ENCODE measurements around the gene CA10. TPM values are rescaled to one million over a fixed set of nuclear protein-coding genes. Genes with fewer than 3 reads are reported as not detected.

The CA10 gene
- total and polyA plus RNA-seq, 2 experiments from 2014 or later, result 0.92 to 1.5 TPM

DNA sequence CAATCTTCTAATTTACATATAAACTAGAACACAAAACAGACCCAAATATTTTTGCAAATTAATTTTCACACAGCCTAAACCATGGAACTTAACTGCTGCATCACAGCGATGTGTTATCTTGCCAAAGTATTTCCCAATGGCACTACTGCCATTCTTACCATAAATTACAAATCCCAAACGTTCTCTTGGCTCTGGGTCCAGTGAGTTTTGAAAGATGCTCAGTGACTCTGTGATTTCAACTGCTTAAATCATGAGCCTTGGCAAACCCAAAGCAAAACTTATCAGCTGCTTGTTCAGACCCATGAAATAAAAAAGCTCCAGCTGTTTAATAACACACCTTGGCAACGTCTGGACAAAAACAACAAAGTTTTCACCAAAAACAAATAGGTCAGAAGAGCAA lies 223.0 kb downstream of the CA10 start:
- H3K27ac ChIP-seq (ENCODE audit: low read depth), result no peak overlapping the region
- TF ChIP-seq NANOG (IDR thresholded peaks at IDR 0.05; ENCODE audit: borderline replicate concordance) (no peak), STAT1 (IDR thresholded peaks at IDR 0.05; ENCODE audit: unreplicated experiment) (no peak), EZH2 (IDR thresholded peaks at IDR 0.05; ENCODE audit: low read depth, unreplicated experiment) (no peak), CREB1 (CRISPR knock-in tag; IDR thresholded peaks at IDR 0.05; ENCODE audit: low read depth) (no peak), POLR2AphosphoS5 (IDR thresholded peaks at IDR 0.05; ENCODE audit: low read depth) (no peak), JUNB (IDR thresholded peaks at IDR 0.05; ENCODE audit: unreplicated experiment) (no peak), ZNF114 (CRISPR knock-in tag; IDR thresholded peaks at IDR 0.05) (no peak), EZH2phosphoT487 (IDR thresholded peaks at IDR 0.05; ENCODE audit: unreplicated experiment) (no peak), ZNF331 (CRISPR knock-in tag; IDR thresholded peaks at IDR 0.05; ENCODE audit: low read depth) (no peak)
- TF ChIP-seq, protein P1, sequence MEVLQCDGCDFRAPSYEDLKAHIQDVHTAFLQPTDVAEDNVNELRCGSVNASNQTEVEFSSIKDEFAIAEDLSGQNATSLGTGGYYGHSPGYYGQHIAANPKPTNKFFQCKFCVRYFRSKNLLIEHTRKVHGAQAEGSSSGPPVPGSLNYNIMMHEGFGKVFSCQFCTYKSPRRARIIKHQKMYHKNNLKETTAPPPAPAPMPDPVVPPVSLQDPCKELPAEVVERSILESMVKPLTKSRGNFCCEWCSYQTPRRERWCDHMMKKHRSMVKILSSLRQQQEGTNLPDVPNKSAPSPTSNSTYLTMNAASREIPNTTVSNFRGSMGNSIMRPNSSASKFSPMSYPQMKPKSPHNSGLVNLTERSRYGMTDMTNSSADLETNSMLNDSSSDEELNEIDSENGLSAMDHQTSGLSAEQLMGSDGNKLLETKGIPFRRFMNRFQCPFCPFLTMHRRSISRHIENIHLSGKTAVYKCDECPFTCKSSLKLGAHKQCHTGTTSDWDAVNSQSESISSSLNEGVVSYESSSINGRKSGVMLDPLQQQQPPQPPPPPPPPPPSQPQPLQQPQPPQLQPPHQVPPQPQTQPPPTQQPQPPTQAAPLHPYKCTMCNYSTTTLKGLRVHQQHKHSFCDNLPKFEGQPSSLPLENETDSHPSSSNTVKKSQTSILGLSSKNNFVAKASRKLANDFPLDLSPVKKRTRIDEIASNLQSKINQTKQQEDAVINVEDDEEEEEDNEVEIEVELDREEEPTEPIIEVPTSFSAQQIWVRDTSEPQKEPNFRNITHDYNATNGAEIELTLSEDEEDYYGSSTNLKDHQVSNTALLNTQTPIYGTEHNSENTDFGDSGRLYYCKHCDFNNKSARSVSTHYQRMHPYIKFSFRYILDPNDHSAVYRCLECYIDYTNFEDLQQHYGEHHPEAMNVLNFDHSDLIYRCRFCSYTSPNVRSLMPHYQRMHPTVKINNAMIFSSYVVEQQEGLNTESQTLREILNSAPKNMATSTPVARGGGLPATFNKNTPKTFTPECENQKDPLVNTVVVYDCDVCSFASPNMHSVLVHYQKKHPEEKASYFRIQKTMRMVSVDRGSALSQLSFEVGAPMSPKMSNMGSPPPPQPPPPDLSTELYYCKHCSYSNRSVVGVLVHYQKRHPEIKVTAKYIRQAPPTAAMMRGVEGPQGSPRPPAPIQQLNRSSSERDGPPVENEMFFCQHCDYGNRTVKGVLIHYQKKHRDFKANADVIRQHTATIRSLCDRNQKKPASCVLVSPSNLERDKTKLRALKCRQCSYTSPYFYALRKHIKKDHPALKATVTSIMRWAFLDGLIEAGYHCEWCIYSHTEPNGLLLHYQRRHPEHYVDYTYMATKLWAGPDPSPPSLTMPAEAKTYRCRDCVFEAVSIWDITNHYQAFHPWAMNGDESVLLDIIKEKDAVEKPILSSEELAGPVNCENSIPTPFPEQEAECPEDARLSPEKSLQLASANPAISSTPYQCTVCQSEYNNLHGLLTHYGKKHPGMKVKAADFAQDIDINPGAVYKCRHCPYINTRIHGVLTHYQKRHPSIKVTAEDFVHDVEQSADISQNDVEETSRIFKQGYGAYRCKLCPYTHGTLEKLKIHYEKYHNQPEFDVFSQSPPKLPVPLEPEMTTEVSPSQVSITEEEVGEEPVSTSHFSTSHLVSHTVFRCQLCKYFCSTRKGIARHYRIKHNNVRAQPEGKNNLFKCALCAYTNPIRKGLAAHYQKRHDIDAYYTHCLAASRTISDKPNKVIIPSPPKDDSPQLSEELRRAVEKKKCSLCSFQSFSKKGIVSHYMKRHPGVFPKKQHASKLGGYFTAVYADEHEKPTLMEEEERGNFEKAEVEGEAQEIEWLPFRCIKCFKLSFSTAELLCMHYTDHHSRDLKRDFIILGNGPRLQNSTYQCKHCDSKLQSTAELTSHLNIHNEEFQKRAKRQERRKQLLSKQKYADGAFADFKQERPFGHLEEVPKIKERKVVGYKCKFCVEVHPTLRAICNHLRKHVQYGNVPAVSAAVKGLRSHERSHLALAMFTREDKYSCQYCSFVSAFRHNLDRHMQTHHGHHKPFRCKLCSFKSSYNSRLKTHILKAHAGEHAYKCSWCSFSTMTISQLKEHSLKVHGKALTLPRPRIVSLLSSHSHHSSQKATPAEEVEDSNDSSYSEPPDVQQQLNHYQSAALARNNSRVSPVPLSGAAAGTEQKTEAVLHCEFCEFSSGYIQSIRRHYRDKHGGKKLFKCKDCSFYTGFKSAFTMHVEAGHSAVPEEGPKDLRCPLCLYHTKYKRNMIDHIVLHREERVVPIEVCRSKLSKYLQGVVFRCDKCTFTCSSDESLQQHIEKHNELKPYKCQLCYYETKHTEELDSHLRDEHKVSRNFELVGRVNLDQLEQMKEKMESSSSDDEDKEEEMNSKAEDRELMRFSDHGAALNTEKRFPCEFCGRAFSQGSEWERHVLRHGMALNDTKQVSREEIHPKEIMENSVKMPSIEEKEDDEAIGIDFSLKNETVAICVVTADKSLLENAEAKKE (CRISPR knock-in tag; IDR thresholded peaks at IDR 0.05), result no peak
- TF ChIP-seq, protein P2, sequence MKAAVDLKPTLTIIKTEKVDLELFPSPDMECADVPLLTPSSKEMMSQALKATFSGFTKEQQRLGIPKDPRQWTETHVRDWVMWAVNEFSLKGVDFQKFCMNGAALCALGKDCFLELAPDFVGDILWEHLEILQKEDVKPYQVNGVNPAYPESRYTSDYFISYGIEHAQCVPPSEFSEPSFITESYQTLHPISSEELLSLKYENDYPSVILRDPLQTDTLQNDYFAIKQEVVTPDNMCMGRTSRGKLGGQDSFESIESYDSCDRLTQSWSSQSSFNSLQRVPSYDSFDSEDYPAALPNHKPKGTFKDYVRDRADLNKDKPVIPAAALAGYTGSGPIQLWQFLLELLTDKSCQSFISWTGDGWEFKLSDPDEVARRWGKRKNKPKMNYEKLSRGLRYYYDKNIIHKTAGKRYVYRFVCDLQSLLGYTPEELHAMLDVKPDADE (IDR thresholded peaks at IDR 0.05), result no peak
- TF ChIP-seq, protein P3, sequence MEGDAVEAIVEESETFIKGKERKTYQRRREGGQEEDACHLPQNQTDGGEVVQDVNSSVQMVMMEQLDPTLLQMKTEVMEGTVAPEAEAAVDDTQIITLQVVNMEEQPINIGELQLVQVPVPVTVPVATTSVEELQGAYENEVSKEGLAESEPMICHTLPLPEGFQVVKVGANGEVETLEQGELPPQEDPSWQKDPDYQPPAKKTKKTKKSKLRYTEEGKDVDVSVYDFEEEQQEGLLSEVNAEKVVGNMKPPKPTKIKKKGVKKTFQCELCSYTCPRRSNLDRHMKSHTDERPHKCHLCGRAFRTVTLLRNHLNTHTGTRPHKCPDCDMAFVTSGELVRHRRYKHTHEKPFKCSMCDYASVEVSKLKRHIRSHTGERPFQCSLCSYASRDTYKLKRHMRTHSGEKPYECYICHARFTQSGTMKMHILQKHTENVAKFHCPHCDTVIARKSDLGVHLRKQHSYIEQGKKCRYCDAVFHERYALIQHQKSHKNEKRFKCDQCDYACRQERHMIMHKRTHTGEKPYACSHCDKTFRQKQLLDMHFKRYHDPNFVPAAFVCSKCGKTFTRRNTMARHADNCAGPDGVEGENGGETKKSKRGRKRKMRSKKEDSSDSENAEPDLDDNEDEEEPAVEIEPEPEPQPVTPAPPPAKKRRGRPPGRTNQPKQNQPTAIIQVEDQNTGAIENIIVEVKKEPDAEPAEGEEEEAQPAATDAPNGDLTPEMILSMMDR (conservative IDR thresholded peaks at IDR 0.05; ENCODE audit: low read depth in 2 of 2), result no peak
- ATAC-seq (no peak), DNase-seq (ENCODE audit: low spot score) (no peak)
- no peak overlapping the region for H3K4me2 ChIP-seq
- Mint-ChIP-seq H3K4me1 (no peaks in the 10 kb centered on the region), H3K9me3 (no peaks in the 10 kb centered on the region; the same call in 1 of the 3 replicates), H3K4me3 (no peak overlapping the region), H3K27ac (no peak overlapping the region), H3K36me3 (ENCODE audit: low read depth) (no peaks in the 10 kb centered on the region), H3K27me3 (ENCODE audit: insufficient read depth, low read depth, poor library complexity) (peaks cover 2% of the 10 kb centered on the region)
- H3K4me3 ChIP-seq, result no peak overlapping the region
- no peaks in the 10 kb centered on the region for H3F3A ChIP-seq (replicated peaks; ENCODE audit: low read depth)
- H3K79me2 ChIP-seq (replicated peaks; ENCODE audit: insufficient read depth), result no peaks in the 10 kb centered on the region
- no peaks in the 10 kb centered on the region for H3K27me3 ChIP-seq (ENCODE audit: insufficient read depth)
- no peaks in the 10 kb centered on the region for H3K36me3 ChIP-seq (ENCODE audit: insufficient read depth)
- 0 out of 2 replicates have a peak, but pooled peaks cover 15% of the 10 kb centered on the region for H3K9me2 ChIP-seq (ENCODE audit: insufficient read depth)
- no peaks in the 10 kb centered on the region for H3K4me1 ChIP-seq (ENCODE audit: insufficient read depth)
- H4K20me1 ChIP-seq (replicated peaks; ENCODE audit: insufficient read depth), result no peaks in the 10 kb centered on the region
- no peak overlapping the region for H2AFZ ChIP-seq

All from GM23338 (cell line).